Measurements from ENCODE around the gene AKAP1.

GRCh38 chr17:57109393-57110151, 24.5 kb downstream of the AKAP1 start:
- TF ChIP-seq GATA2 (IDR thresholded peaks at IDR 0.05; ENCODE audit: low read depth, low read length): no peak
- no peak for TF ChIP-seq GATA3 (IDR thresholded peaks at IDR 0.05; ENCODE audit: low read depth, low read length)
